ENCODE data around the gene PSME3IP1. TPM values are rescaled to one million over a fixed set of nuclear protein-coding genes. Genes with fewer than 3 reads are reported as not detected.

The PSME3IP1 gene
- total and polyA plus RNA-seq, 2 of the 4 experiments (the other 2 are of a cell fraction), result 50.2 to 75.2 TPM

DNA sequence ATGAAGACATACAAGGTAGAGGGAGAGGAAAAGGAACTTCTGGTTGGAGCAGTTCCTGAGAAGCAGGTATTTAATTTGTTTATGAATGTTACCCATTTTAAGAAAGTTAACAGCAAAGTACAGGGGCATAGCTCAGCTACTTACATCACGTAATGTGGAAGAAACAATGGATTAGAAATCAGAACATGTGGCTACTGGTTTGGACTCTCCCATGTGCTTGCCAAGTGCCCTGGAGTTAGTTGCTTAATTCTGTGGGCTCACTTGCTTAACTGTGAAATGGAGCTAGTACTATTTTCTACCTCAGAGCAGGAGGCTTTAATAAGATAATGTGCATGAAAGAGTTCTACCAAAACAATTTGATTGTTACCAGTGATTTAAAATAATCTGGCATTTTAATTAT, 27.6 kb upstream of the PSME3IP1 start:
- WGBS, 2 experiments (ENCODE audit: extremely low coverage in 2 of 2, insufficient read length in 1 of 2), result no CpG with 5 or more reads among the region's 1 CpG
- Histone ChIP-seq H3K9me1 (ENCODE audit: insufficient read depth, low read length) (peaks cover 3% of the 10 kb centered on the region; the same call in 1 of the 2 replicates), H2AK5ac (ENCODE audit: low read depth, low read length) (no peak overlapping the region), H2BK120ac (ENCODE audit: low read depth, low read length) (no peak overlapping the region), H4K91ac (ENCODE audit: insufficient read depth, low read depth, low read length) (no peak overlapping the region), H4K5ac (ENCODE audit: low read depth, low read length) (no peak overlapping the region), H3K9ac (ENCODE audit: low read depth, low read length) (no peak overlapping the region), H3K14ac (replicated peaks; ENCODE audit: low read depth, low read length) (no peak overlapping the region), H2BK15ac (ENCODE audit: low read depth, low read length) (no peak overlapping the region), H3K79me1 (ENCODE audit: low read depth in 1 of 2, low read length in 2 of 2) (peaks cover 11 to 16% of the 10 kb centered on the region in 2 experiments; a peak in 2 of 4 replicates), H2AK9ac (replicated peaks; ENCODE audit: low read depth, low read length, poor library complexity) (no peak overlapping the region), H3K18ac (ENCODE audit: low read depth, low read length) (no peak overlapping the region), H3K27ac (ENCODE audit: insufficient read depth, low read length) (no peak overlapping the region), H4K20me1 (ENCODE audit: insufficient read depth, low read length) (no peaks in the 10 kb centered on the region), H3K27me3 (ENCODE audit: control insufficient read depth, insufficient read depth, low read length) (no peaks in the 10 kb centered on the region), H3K4me1 (ENCODE audit: control insufficient read depth, insufficient read depth, low read length) (no peaks in the 10 kb centered on the region), H2BK5ac (ENCODE audit: low read depth, low read length, poor library complexity, severe bottlenecking) (no peak overlapping the region), H3K56ac (ENCODE audit: extremely low read depth, insufficient read depth, low read length) (no peak overlapping the region), H3K9me3 (ENCODE audit: control insufficient read depth, insufficient read depth, low read length) (peaks cover 26% of the 10 kb centered on the region), H3K4me2 (ENCODE audit: low read depth, low read length) (no peak overlapping the region), H3K23ac (ENCODE audit: low read depth, low read length) (no peak overlapping the region), H2BK20ac (ENCODE audit: low read depth, low read length) (no peak overlapping the region), H3K36me3 (ENCODE audit: control insufficient read depth, insufficient read depth, low read length) (peaks cover 55% of the 10 kb centered on the region), H2AFZ (replicated peaks; ENCODE audit: low read length, poor library complexity) (no peak overlapping the region), H4K8ac (ENCODE audit: low read depth in 2 of 2, low read length in 2 of 2) (no peak overlapping the region), H3K4ac (ENCODE audit: low read depth, low read length) (no peak overlapping the region), H3K4me3 (ENCODE audit: insufficient read depth, low read depth, low read length) (no peak overlapping the region)
- no TSS peak for BruUV-seq (replicated peaks)
- ChIA-PET CTCF (no interaction called here), POLR2A (ENCODE audit: unreplicated experiment) (no interaction called here)
- TF ChIP-seq NFE2L2 (IDR thresholded peaks at IDR 0.05; ENCODE audit: low read depth, low read length) (no peak), MAZ (IDR thresholded peaks at IDR 0.05; ENCODE audit: borderline replicate concordance, low read depth, low read length) (no peak), RAD21 (IDR thresholded peaks at IDR 0.05; ENCODE audit: low read length) (no peak), MXI1 (IDR thresholded peaks at IDR 0.05; ENCODE audit: borderline replicate concordance, low read depth, low read length) (no peak), CHD1 (IDR thresholded peaks at IDR 0.05; ENCODE audit: low read depth, low read length) (no peak), SMC3 (IDR thresholded peaks at IDR 0.05; ENCODE audit: low read depth, low read length) (no peak), POLR2A (IDR thresholded peaks at IDR 0.05; ENCODE audit: low read depth, low read length) (no peak), CEBPB (IDR thresholded peaks at IDR 0.05; ENCODE audit: low read depth, low read length) (no peak), BHLHE40 (IDR thresholded peaks at IDR 0.05; ENCODE audit: low read depth, low read length) (no peak), RCOR1 (IDR thresholded peaks at IDR 0.05; ENCODE audit: insufficient replicate concordance, low read length) (no peak)
- intact Hi-C loops (cut with micrococcal nuclease), result no loop called here
- no peak for ATAC-seq (ENCODE audit: low read depth)
- in situ Hi-C loops (cut with MboI; ENCODE audit: low sequenced_read_pairs), result no loop called here
- dilution Hi-C loops (cut with HindIII; ENCODE audit: low sequenced_read_pairs, unreplicated experiment), result no loop called here
- DNase-seq, result no peak
